NT2/D1 (cell line): ENCODE measurements around the gene BCL7C.
A peak's percentile ranks its signal among the peaks of the same experiment; 100 is the strongest.
"Not testable (repeated sequence)": the region's sequence is repeated elsewhere in the genome, so short reads cannot be mapped to it uniquely, and the experiment has no call there.

Experiments used
- DNase-seq: peaks from one replicate; pipeline ENCODE4 v3.0.0-alpha.2; 2011; ENCODE audit warnings: low read depth, low spot score
- H3K27me3 ChIP-seq: 2 replicates; pipeline ENCODE4 v1.6.0; 2011; ENCODE audit warnings: mild to moderate bottlenecking; ENCODE audit not compliant: insufficient read length, insufficient read depth
- H3K36me3 ChIP-seq: 2 replicates; pipeline ENCODE4 v1.6.1; 2011; ENCODE audit warnings: mild to moderate bottlenecking, low read length, mixed read lengths; ENCODE audit not compliant: insufficient read depth, insufficient read length
- H3K4me1 ChIP-seq: 2 replicates; pipeline ENCODE4 v1.5.1; 2011; ENCODE audit not compliant: insufficient read depth, insufficient read length
- H3K4me3 ChIP-seq: 2 replicates; pipeline ENCODE4 v1.5.1; 2011; ENCODE audit warnings: low read depth; ENCODE audit not compliant: insufficient read length
- H3K9ac ChIP-seq: 2 replicates; pipeline ENCODE4 v1.6.0; 2011; ENCODE audit warnings: low read depth; ENCODE audit not compliant: insufficient read length
- H3K9me3 ChIP-seq: 2 replicates; pipeline ENCODE4 v1.5.1; 2011; ENCODE audit warnings: mild to moderate bottlenecking, low read length; ENCODE audit not compliant: insufficient read depth
- SUZ12 ChIP-seq: IDR thresholded peaks from 2 replicates; pipeline ENCODE4 v1.6.1; 2011; ENCODE audit not compliant: insufficient read length, insufficient read depth; ENCODE audit errors: extremely low read depth
- YY1 ChIP-seq: IDR thresholded peaks from 2 replicates; pipeline ENCODE4 v1.6.1; 2011; ENCODE audit not compliant: insufficient read length, insufficient read depth
- ZNF274 ChIP-seq: IDR thresholded peaks from 2 replicates; pipeline ENCODE4 v1.6.1; 2011; ENCODE audit warnings: mild to moderate bottlenecking, low read depth, low read length

Gene BCL7C

DNA sequence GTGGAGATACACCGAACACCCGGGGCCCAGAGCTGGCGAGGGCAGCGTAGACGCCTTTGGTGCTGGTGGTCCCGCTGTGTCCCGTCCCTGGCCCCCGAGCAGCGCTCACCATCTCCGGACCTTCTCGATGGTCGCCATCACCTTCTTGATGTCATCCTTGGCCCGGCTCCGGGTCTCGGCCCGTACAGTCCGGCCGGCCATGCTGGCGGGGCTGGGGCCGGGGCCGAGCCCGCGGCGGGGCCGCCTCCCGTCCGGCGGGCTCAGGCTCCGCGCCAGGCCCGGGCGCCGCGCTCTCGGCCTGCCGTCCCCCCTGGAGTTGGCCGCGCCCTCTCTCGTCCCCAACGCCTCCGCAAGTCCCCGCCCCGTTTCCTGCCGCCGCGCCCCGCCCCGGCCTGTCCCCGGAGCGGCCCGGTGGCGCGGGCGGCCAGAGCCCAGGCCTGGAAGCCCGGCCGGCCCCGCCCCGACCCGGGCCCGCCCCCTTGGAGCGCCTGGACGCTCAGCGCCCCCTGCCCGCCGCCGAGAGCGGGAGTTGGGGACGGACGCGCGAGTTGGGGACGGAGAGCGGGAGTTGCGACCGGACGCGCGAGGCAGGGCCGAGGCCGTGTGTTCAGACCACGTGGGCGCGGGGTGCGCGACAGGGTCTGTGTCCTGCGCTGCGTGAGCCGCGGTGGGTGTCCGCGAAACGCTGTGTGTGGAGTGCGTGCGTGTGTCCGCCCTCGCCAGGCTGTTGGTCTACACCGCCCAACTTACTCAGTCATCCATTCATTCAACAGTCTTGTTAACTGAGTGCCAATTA, at the start of gene BCL7C:
TSS of gene BCL7C (minus strand) at position 334 of the 796 bp plus-strand sequence. CDS start at position 201, 133 bp downstream.
- no peak for TF ChIP-seq SUZ12
- Histone ChIP-seq H3K27me3 (peaks cover 13% of the 10 kb centered on the region), H3K9me3 (no peaks in the 10 kb centered on the region), H3K36me3 (peaks cover 15% of the 10 kb centered on the region), H3K9ac (peak within 1 kb of the TSS; percentile 95), H3K4me1 (peaks cover 8% of the 10 kb centered on the region), H3K4me3 (peak within 1 kb of the TSS; percentile 87)
- peak; percentile 76 for DNase-seq

DNA sequence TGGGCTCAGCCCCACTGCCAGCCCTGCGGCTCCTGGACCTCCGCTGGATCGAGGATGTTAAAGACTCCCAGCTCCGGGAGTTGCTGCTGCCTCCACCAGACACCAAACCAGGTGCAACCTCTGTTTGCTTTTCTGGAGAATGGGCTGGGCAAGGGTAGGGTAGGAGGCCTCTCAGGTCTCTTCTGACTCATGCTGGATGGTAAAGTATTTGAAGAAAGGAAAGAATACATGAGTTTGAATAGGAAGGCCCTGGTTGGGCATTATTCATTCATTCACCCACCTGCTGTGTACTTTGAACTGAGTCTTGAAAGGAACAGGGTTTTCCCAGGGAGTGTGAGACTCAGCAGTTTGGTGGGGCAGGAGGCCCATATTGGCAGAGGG, 48.5 kb upstream of the BCL7C start:
- no peaks in the 10 kb centered on the region for H3K9me3 ChIP-seq
- H3K36me3 ChIP-seq = peaks cover 64% of the 10 kb centered on the region
- no peak for DNase-seq
- TF ChIP-seq ZNF274 (no peak), YY1 (no peak)
- no peaks in the 10 kb centered on the region for H3K27me3 ChIP-seq
- H3K9ac ChIP-seq = peak overlapping the region; percentile 27
- no peak overlapping the region for H3K4me3 ChIP-seq
- peaks cover 21% of the 10 kb centered on the region for H3K4me1 ChIP-seq

DNA sequence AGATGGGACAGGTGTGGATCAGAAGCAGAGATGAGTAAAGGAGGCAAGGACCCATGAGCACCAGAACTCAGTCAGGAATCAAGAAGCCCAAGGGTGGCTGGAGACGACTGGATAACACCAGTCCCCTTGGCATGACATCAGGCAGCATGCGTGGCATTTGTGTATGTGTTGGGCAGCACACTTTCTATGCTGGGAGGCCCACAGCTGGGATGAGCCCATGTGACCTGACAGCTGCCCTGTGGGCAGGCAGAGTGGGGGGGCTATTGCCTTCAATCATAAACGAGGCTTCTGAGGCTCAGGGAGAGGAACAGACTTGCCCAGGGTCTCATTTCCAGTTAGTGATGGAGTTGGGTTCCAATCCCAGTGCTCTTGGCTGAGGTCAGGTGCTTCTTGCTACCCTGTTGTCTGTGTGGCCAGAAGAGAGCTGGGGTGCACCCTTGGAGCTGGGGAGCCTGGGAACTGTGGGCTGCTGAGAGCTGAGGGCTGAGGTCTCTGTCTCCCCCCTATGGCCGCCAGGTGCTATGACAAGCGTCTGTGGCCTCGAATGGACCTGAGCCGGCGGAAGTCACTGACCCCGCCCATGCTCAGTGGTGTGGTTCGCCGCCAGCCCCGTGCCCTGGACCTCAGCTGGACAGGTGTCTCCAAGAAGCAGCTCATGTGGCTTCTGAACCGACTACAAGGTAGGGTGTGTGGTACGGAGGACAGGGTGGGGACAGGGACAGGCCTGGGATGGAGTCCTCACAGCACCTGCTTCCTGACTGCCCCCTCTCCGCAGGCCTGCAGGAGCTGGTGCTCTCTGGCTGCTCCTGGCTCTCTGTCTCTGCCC, 47.9 kb upstream of the BCL7C start:
- Histone ChIP-seq H3K27me3 (no peaks in the 10 kb centered on the region), H3K4me3 (no peak overlapping the region), H3K9me3 (no peaks in the 10 kb centered on the region), H3K9ac (peak overlapping the region; percentile 27), H3K36me3 (peaks cover 65% of the 10 kb centered on the region), H3K4me1 (peaks cover 22% of the 10 kb centered on the region)
- no peak for TF ChIP-seq ZNF274
- TF ChIP-seq SUZ12 = no peak
- no peak for TF ChIP-seq YY1
- DNase-seq = no peak

DNA sequence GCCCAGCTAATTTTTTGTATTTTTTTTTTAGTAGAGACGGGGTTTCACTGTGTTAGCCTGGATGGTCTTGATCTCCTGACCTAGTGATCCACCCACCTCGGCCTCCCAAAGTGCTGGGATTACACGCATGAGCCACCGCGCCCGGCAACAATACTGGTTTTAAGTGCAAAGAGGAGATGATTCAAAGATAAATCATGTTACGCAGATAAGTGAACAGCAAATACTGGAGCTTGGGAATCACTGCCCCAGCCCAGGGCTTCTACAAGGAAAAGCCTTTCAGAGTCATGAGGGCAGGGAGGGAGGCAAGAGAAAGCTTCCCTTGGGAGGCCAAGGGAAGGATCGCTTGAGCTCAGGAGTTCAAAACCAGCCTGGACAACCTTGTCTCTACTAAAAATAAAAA, 45.7 kb upstream of the BCL7C start:
- peaks cover 70% of the 10 kb centered on the region for H3K36me3 ChIP-seq

DNA sequence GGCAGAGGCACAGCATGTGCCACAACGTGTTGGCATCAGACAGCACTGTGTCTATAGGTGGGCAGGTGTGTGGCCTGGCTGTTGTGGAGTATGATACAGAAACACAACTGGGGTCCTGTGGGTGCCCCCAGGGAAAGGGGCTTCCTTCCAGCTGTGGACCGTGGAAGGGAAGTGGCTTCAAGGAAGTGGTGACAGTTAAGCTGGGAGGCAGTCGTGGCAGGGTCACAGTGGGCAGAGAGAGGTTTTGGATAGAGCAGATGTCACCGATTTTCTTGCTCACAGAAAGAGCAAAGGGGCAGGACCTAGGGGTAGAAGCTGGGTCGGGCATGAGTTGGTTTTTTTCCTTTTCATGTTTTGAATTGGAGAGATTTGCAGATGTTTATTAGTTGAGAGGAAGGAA, 43.8 kb upstream of the BCL7C start:
- H3K9ac ChIP-seq = no peak overlapping the region
- TF ChIP-seq YY1 = no peak
- no peak for TF ChIP-seq SUZ12
- TF ChIP-seq ZNF274 = no peak
- peaks cover 70% of the 10 kb centered on the region for H3K36me3 ChIP-seq
- H3K4me3 ChIP-seq = no peak overlapping the region
- DNase-seq = no peak
- peaks cover 22% of the 10 kb centered on the region for H3K4me1 ChIP-seq
- no peaks in the 10 kb centered on the region for H3K9me3 ChIP-seq
- H3K27me3 ChIP-seq = no peaks in the 10 kb centered on the region

More for the DNA sequence above, 45.7 kb upstream of the BCL7C start:
- H3K4me1 ChIP-seq = peaks cover 24% of the 10 kb centered on the region
- not testable (repeated sequence) for DNase-seq, H3K9ac ChIP-seq, H3K27me3 ChIP-seq, H3K9me3 ChIP-seq, H3K4me3 ChIP-seq

DNA sequence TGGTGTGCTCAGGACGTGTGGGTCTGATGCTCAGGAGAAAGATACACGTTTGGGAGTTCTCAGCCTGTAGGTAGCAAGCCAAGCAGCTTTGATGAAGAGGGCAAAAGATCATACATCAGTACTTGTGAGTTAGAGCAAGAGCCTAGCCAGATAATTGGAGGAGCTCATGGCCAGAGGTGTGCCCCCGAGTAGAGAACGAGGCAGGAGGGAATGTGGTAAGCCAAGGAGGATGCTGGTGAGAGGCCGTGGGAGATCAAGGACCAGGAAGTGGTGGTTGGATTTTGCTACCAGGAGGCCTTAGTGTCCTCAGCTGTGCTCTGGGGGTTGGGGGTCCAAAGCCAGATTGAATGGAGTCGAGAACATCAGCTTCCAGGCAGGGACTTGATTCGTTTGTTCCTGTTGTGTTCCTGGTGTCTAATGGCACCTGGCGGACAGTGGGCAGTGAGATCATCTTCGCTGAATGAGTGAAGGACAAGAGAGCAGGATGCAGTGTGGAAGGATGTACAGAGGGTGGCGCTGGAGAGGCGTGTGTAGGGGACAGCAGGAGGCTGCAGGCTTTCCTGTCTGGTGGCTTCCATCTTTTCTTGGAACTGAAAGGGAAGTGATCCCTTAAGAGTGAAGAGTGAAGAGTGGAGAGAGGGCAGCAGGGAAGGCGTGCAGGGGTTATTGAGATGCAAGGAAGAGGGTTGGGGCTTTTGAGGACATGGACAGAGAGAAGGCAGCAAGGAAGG, 41.1 kb upstream of the BCL7C start:
- Histone ChIP-seq H3K36me3 (peaks cover 74% of the 10 kb centered on the region), H3K9me3 (no peaks in the 10 kb centered on the region), H3K27me3 (no peaks in the 10 kb centered on the region), H3K9ac (peak overlapping the region; percentile 5), H3K4me1 (peaks cover 10% of the 10 kb centered on the region), H3K4me3 (no peak overlapping the region)
- no peak for DNase-seq
- TF ChIP-seq ZNF274 (no peak), SUZ12 (no peak), YY1 (no peak)

DNA sequence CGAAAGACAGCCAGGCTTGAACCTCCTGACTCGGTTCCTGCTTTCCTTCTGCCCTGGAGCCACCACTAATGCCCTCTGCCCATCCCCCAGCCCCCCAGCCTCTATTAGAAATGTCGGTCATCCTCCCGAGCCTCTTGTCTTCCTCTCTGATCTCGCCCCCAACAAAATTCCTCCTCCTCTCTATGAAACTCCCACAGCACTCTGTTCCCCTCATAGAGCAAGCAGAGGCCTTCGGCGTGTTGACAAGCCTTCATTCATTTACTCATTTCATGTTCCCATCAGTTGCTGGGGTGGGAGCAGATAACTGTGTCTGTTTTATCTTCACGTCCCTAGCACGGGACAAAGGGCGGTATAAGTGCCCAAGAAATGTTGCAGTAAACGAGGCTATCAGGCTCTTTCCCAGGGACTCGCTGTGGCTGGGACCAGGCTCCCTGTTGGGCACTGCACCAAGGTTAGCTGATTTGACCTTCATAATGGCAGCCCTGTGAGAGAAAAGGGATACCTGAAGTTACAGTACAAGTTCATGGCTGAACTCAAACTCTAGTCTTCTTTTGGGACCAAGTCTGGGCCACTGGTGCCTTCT, 37.3 kb upstream of the BCL7C start:
- no peak for TF ChIP-seq YY1
- no peak for TF ChIP-seq SUZ12
- TF ChIP-seq ZNF274 = no peak
- no peaks in the 10 kb centered on the region for H3K9me3 ChIP-seq
- no peaks in the 10 kb centered on the region for H3K27me3 ChIP-seq
- no peak for DNase-seq
- no peak overlapping the region for H3K9ac ChIP-seq
- H3K4me3 ChIP-seq = no peak overlapping the region
- H3K4me1 ChIP-seq = peaks cover 13% of the 10 kb centered on the region
- H3K36me3 ChIP-seq = peaks cover 85% of the 10 kb centered on the region
